Loucy (cell line): ENCODE measurements around the gene PLEKHS1.

Source experiments
- H2AFZ ChIP-seq: fragments of 200-600 bp; sonication (generic); 2 replicates; pipeline ENCODE4 v1.6.0; 2016; ENCODE audit warnings: antibody characterized with exemption, mild to moderate bottlenecking, low read length, moderate library complexity
- H3F3A ChIP-seq: fragments of 200-600 bp; 2 replicates; pipeline ENCODE4 v1.6.0; 2016; ENCODE audit warnings: antibody characterized with exemption, low read depth, mild to moderate bottlenecking
- H3K27me3 ChIP-seq: fragments of 200-600 bp; sonication (generic); 2 replicates; pipeline ENCODE4 v1.6.1; 2014; ENCODE audit warnings: low read length, mild to moderate bottlenecking; ENCODE audit not compliant: insufficient read depth, poor library complexity, severe bottlenecking
- H3K36me3 ChIP-seq: fragments of 200-600 bp; sonication (generic); 2 replicates; pipeline ENCODE4 v1.6.1; 2016; ENCODE audit warnings: low read length; ENCODE audit not compliant: insufficient read depth
- H3K4me1 ChIP-seq: fragments of 200-600 bp; sonication (generic); 2 replicates; pipeline ENCODE4 v1.5.1; 2014; ENCODE audit warnings: low read length, mild to moderate bottlenecking; ENCODE audit not compliant: insufficient read depth, poor library complexity, severe bottlenecking
- H3K4me2 ChIP-seq: fragments of 200-600 bp; sonication (generic); 2 replicates; pipeline ENCODE4 v1.6.0; 2014; ENCODE audit warnings: antibody characterized with exemption, low read length, low read depth, mild to moderate bottlenecking; ENCODE audit not compliant: poor library complexity, severe bottlenecking
- H3K4me3 ChIP-seq: fragments of 200-600 bp; sonication (generic); 2 replicates; pipeline ENCODE4 v1.5.1; 2014; ENCODE audit warnings: low read length, mild to moderate bottlenecking, mixed read lengths; ENCODE audit not compliant: poor library complexity, severe bottlenecking
- H3K79me2 ChIP-seq: fragments of 200-600 bp; sonication (generic); 2 replicates; pipeline ENCODE4 v1.6.1; 2014; ENCODE audit warnings: low read length; ENCODE audit not compliant: insufficient read depth
- H3K9ac ChIP-seq: fragments of 200-600 bp; sonication (generic); 2 replicates; pipeline ENCODE4 v1.6.0; 2014; ENCODE audit warnings: mild to moderate bottlenecking, low read depth, low read length, moderate library complexity; ENCODE audit not compliant: poor library complexity, severe bottlenecking
- H3K9me2 ChIP-seq: fragments of 200-600 bp; sonication (generic); replicated peaks from 2 replicates; pipeline ENCODE4 v1.6.1; 2016; ENCODE audit warnings: low read depth, low read length, mixed read lengths
- H3K9me3 ChIP-seq: fragments of 200-600 bp; sonication (generic); 2 replicates; pipeline ENCODE4 v1.6.1; 2014; ENCODE audit warnings: mild to moderate bottlenecking, antibody characterized with exemption, low read length, low read depth; ENCODE audit not compliant: insufficient read depth
- H4K20me1 ChIP-seq: fragments of 200-600 bp; sonication (generic); 2 replicates; pipeline ENCODE4 v1.6.0; 2014; ENCODE audit warnings: antibody characterized with exemption, low read length, mild to moderate bottlenecking; ENCODE audit not compliant: insufficient read depth, poor library complexity, severe bottlenecking
- CTCF ChIP-seq: fragments of 200-600 bp; sonication (generic); conservative IDR thresholded peaks from 2 replicates; pipeline ENCODE4 v1.5.1; 2014; ENCODE audit warnings: mild to moderate bottlenecking, antibody characterized with exemption, low read length
- EZH2phosphoT487 ChIP-seq: fragments of 200-600 bp; IDR thresholded peaks from 2 replicates; pipeline ENCODE4 v1.6.1; 2018; ENCODE audit warnings: antibody characterized with exemption, mild to moderate bottlenecking, moderate library complexity, borderline replicate concordance

The PLEKHS1 gene

GRCh38 chr10:113735913-113736312 is 15.6 kb upstream of the PLEKHS1 start:
- H3K79me2 ChIP-seq = no peaks in the 10 kb centered on the region
- no peaks in the 10 kb centered on the region for H3K27me3 ChIP-seq
- no peaks in the 10 kb centered on the region for H3K9me3 ChIP-seq
- H3K9me2 ChIP-seq = no peaks in the 10 kb centered on the region
- H3K9ac ChIP-seq = no peak overlapping the region
- no peak for TF ChIP-seq CTCF
- TF ChIP-seq EZH2phosphoT487 = no peak
- H4K20me1 ChIP-seq = no peaks in the 10 kb centered on the region
- H3K4me2 ChIP-seq = no peak overlapping the region
- no peaks in the 10 kb centered on the region for H3K4me1 ChIP-seq
- no peak overlapping the region for H2AFZ ChIP-seq
- no peaks in the 10 kb centered on the region for H3K36me3 ChIP-seq
- H3K4me3 ChIP-seq = no peak overlapping the region
- no peaks in the 10 kb centered on the region for H3F3A ChIP-seq

- no peaks in the 10 kb centered on the region for H3K27me3 ChIP-seq
- H3K9me2 ChIP-seq = no peaks in the 10 kb centered on the region
- no peak overlapping the region for H3K4me3 ChIP-seq
- H3K36me3 ChIP-seq = no peaks in the 10 kb centered on the region
- H3K79me2 ChIP-seq = no peaks in the 10 kb centered on the region
- no peaks in the 10 kb centered on the region for H3K4me1 ChIP-seq
- no peak for TF ChIP-seq CTCF
- TF ChIP-seq EZH2phosphoT487 = no peak
- H4K20me1 ChIP-seq = no peaks in the 10 kb centered on the region
- H3K9me3 ChIP-seq = no peaks in the 10 kb centered on the region
- H3F3A ChIP-seq = no peaks in the 10 kb centered on the region
- no peak overlapping the region for H3K4me2 ChIP-seq
- no peak overlapping the region for H2AFZ ChIP-seq
- no peak overlapping the region for H3K9ac ChIP-seq
These were observed 14.9 kb upstream of the PLEKHS1 start for GRCh38 chr10:113736576-113736975.

- Histone ChIP-seq H3K9ac (no peak overlapping the region), H3K4me2 (no peak overlapping the region), H3K27me3 (no peaks in the 10 kb centered on the region), H3K9me3 (no peaks in the 10 kb centered on the region), H2AFZ (no peak overlapping the region), H3K36me3 (no peaks in the 10 kb centered on the region), H3F3A (no peaks in the 10 kb centered on the region), H4K20me1 (no peaks in the 10 kb centered on the region), H3K79me2 (no peaks in the 10 kb centered on the region), H3K4me1 (no peaks in the 10 kb centered on the region), H3K9me2 (no peaks in the 10 kb centered on the region), H3K4me3 (no peak overlapping the region)
- TF ChIP-seq CTCF = no peak
- TF ChIP-seq EZH2phosphoT487 = no peak
These were observed 12.5 kb upstream of the PLEKHS1 start for GRCh38 chr10:113739031-113739430.
